HepG2 (cell line): ENCODE measurements around the gene NRSN2. TPM values are rescaled to one million over a fixed set of nuclear protein-coding genes. Genes with fewer than 3 reads are reported as not detected.

Experiments
- DDIT3 ChIP-seq: sonication (generic); formaldehyde crosslinking; IDR thresholded peaks from 2 replicates; pipeline ENCODE4 v1.4.0; 2020; ENCODE audit warnings: mild to moderate bottlenecking, missing genetic modification reagents
- ELF3 ChIP-seq: IDR thresholded peaks from 2 replicates; pipeline ENCODE4 v1.6.1; 2016; ENCODE audit warnings: missing genetic modification reagents, missing compliant biosample characterization
- HHEX ChIP-seq: IDR thresholded peaks from 2 replicates; pipeline ENCODE4 v1.6.1; 2016; ENCODE audit warnings: control low read depth
- NFE2L1 ChIP-seq: sonication (generic); formaldehyde crosslinking; IDR thresholded peaks from 2 replicates; pipeline ENCODE4 v1.4.0; 2020; ENCODE audit warnings: missing genetic modification reagents, mild to moderate bottlenecking, borderline replicate concordance
- TCF7L2 ChIP-seq: IDR thresholded peaks from 2 replicates; pipeline ENCODE4 v1.6.1; 2011; ENCODE audit warnings: mild to moderate bottlenecking, low read depth, low read length, moderate library complexity
- THAP7 ChIP-seq: sonication (generic); formaldehyde crosslinking; IDR thresholded peaks from 2 replicates; pipeline ENCODE4 v1.8.1; 2023; ENCODE audit warnings: mild to moderate bottlenecking, missing genetic modification reagents
- ZFY ChIP-seq: sonication (generic); formaldehyde crosslinking; IDR thresholded peaks from 2 replicates; pipeline ENCODE4 v1.4.0; 2020; ENCODE audit warnings: missing genetic modification reagents
- ZHX2 ChIP-seq, 2 experiments: sonication (generic) in 1 of 2; formaldehyde crosslinking in 1 of 2; IDR thresholded peaks; 2 replicates each; pipeline versions ENCODE4 v1.6.1 to v1.9.0; 2014 to 2022; ENCODE audit warnings: antibody characterized with exemption in 1 of 2, borderline replicate concordance in 1 of 2, inconsistent platforms in 1 of 2, low read depth in 1 of 2, missing genetic modification reagents in 1 of 2
- ZKSCAN8 ChIP-seq: IDR thresholded peaks from 2 replicates; pipeline ENCODE4 v1.6.1; 2016; ENCODE audit warnings: borderline replicate concordance, missing genetic modification reagents, missing compliant biosample characterization
- ZNF10 ChIP-seq: sonication (generic); formaldehyde crosslinking; IDR thresholded peaks from 2 replicates; pipeline ENCODE4 v1.4.0; 2020; ENCODE audit warnings: mild to moderate bottlenecking, low read depth, missing genetic modification reagents, borderline replicate concordance
- ZNF296 ChIP-seq: sonication (generic); formaldehyde crosslinking; conservative IDR thresholded peaks from 2 replicates; pipeline ENCODE4 v1.5.0; 2020; ENCODE audit warnings: mild to moderate bottlenecking, missing genetic modification reagents
- ZNF580 ChIP-seq: IDR thresholded peaks from 2 replicates; pipeline ENCODE4 v1.6.1; 2016; ENCODE audit warnings: low read depth, borderline replicate concordance
- ZNF768 ChIP-seq: sonication (generic); formaldehyde crosslinking; IDR thresholded peaks from 2 replicates; pipeline ENCODE4 v1.4.0; 2020; ENCODE audit warnings: missing genetic modification reagents
- ZNF878 ChIP-seq: sonication (generic); formaldehyde crosslinking; IDR thresholded peaks from 2 replicates; pipeline ENCODE4 v1.8.1; 2023; ENCODE audit warnings: mild to moderate bottlenecking, missing genetic modification reagents, moderate library complexity
- polyA plus RNA-seq, 8 experiments: library from polyadenylated mRNA; depleted of rRNA in 3 of 8; stranded (reverse) in 7 of 8; unstranded in 1 of 8; fragments of >200 nt; fragmentation: Illumina TruSeq in 4 of 8; extraction: Trizol in 4 of 8; gene quantifications; 2 replicates each; pipeline versions ENCODE4 v1.2.1 to v1.2.3, GENCODE V29; 2011 to 2016; ENCODE audit warnings: low read depth in 4 of 8, missing spikeins in 1 of 8, mixed read lengths in 1 of 8; ENCODE audit not compliant: insufficient read depth in 1 of 8
- total RNA-seq, 5 experiments: library from RNA; depleted of rRNA; stranded (reverse); fragments of >200 nt; fragmentation: Illumina TruSeq; extraction: Trizol; gene quantifications; 2 replicates each; pipeline ENCODE4 v1.2.3, GENCODE V29; 2016; ENCODE audit warnings: low read depth in 1 of 5
- TF ChIP-seq, protein P1 (sequence below): fragments of 450-650 bp; IDR thresholded peaks from 2 replicates; pipeline ENCODE4 v1.6.1; 2016
- TF ChIP-seq, protein P2 (sequence below): IDR thresholded peaks from 2 replicates; pipeline ENCODE4 v1.6.1; 2016; ENCODE audit warnings: missing compliant biosample characterization, missing genetic modification reagents, borderline replicate concordance
- TF ChIP-seq, protein P3 (sequence below): sonication (generic); formaldehyde crosslinking; IDR thresholded peaks from 2 replicates; pipeline ENCODE4 v1.4.0; 2020; ENCODE audit warnings: mild to moderate bottlenecking, missing genetic modification reagents

Gene NRSN2
- total and polyA plus RNA-seq, 2 of the 13 experiments (the other 11 are each of a cell fraction or from before 2014, with no cell fraction given), result 32.3 to 49.4 TPM

GRCh38 chr20:401682-402495 lies 55.0 kb downstream of the NRSN2 start (continued):
- TF ChIP-seq DDIT3 (peak; percentile 100), ZNF580 (CRISPR knock-in tag) (peak; percentile 50; the same call in 1 of the 2 replicates), ZNF10 (CRISPR knock-in tag) (no peak), HHEX (CRISPR knock-in tag) (peak; percentile 41; the same call in 1 of the 2 replicates), THAP7 (no peak), TCF7L2 (no peak), ZNF296 (0 out of 2 replicates have a peak, but pooled peaks have one; percentile 42), ELF3 (CRISPR knock-in tag) (peak; percentile 64), ZNF878 (CRISPR knock-in tag) (peak; percentile 94), ZNF768 (CRISPR knock-in tag) (no peak), NFE2L1 (CRISPR knock-in tag) (no peak), ZKSCAN8 (peak; percentile 92; the same call in 1 of the 2 replicates), ZHX2 (IDR thresholded peaks at IDR 0.05; ENCODE audit: low read depth) (peak; percentile 90), ZHX2 (CRISPR knock-in tag; IDR thresholded peaks at IDR 0.05; ENCODE audit: borderline replicate concordance) (no peak), ZFY (CRISPR knock-in tag) (0 out of 2 replicates have a peak, but pooled peaks have one; percentile 11)
- TF ChIP-seq, protein P1, sequence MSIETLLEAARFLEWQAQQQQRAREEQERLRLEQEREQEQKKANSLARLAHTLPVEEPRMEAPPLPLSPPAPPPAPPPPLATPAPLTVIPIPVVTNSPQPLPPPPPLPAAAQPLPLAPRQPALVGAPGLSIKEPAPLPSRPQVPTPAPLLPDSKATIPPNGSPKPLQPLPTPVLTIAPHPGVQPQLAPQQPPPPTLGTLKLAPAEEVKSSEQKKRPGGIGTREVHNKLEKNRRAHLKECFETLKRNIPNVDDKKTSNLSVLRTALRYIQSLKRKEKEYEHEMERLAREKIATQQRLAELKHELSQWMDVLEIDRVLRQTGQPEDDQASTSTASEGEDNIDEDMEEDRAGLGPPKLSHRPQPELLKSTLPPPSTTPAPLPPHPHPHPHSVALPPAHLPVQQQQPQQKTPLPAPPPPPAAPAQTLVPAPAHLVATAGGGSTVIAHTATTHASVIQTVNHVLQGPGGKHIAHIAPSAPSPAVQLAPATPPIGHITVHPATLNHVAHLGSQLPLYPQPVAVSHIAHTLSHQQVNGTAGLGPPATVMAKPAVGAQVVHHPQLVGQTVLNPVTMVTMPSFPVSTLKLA, result peak; percentile 47
- TF ChIP-seq, protein P2, sequence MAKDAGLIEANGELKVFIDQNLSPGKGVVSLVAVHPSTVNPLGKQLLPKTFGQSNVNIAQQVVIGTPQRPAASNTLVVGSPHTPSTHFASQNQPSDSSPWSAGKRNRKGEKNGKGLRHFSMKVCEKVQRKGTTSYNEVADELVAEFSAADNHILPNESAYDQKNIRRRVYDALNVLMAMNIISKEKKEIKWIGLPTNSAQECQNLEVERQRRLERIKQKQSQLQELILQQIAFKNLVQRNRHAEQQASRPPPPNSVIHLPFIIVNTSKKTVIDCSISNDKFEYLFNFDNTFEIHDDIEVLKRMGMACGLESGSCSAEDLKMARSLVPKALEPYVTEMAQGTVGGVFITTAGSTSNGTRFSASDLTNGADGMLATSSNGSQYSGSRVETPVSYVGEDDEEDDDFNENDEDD (CRISPR knock-in tag), result peak; percentile 9; the same call in 1 of the 2 replicates
- TF ChIP-seq, protein P3, sequence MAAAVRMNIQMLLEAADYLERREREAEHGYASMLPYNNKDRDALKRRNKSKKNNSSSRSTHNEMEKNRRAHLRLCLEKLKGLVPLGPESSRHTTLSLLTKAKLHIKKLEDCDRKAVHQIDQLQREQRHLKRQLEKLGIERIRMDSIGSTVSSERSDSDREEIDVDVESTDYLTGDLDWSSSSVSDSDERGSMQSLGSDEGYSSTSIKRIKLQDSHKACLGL (CRISPR knock-in tag), result no peak
